Neuronal stem cell (in vitro differentiated cells): Measurements from ENCODE around the gene GPER1.

Source experiments
- DNase-seq: peaks from one replicate; pipeline ENCODE4 v3.0.0-alpha.2; 2013; ENCODE audit warnings: low spot score
- H2AFZ ChIP-seq: one replicate; pipeline ENCODE4 v1.6.1; 2013; ENCODE audit warnings: mild to moderate bottlenecking, low read length, inconsistent platforms
- H2AK5ac ChIP-seq: 2 replicates; pipeline ENCODE4 v1.6.1; 2013; ENCODE audit warnings: low read depth, mild to moderate bottlenecking, inconsistent platforms, low read length, moderate library complexity, mixed read lengths
- H2BK120ac ChIP-seq: 2 replicates; pipeline ENCODE4 v1.6.1; 2013; ENCODE audit warnings: low read depth, mild to moderate bottlenecking, inconsistent platforms, low read length, moderate library complexity, mixed read lengths
- H2BK12ac ChIP-seq: one replicate; pipeline ENCODE4 v1.6.1; 2013; ENCODE audit warnings: low read length, inconsistent platforms
- H2BK15ac ChIP-seq: 2 replicates; pipeline ENCODE4 v1.6.1; 2013; ENCODE audit warnings: mild to moderate bottlenecking, low read length, inconsistent platforms, mixed read lengths
- H2BK5ac ChIP-seq: one replicate; pipeline ENCODE4 v1.6.1; 2013; ENCODE audit warnings: inconsistent platforms, mild to moderate bottlenecking, low read length, moderate library complexity
- H3K14ac ChIP-seq: one replicate; pipeline ENCODE4 v1.6.1; 2013; ENCODE audit warnings: low read length, inconsistent platforms
- H3K18ac ChIP-seq: 2 replicates; pipeline ENCODE4 v1.6.1; 2013; ENCODE audit warnings: low read length, inconsistent platforms
- H3K23ac ChIP-seq: 2 replicates; pipeline ENCODE4 v1.6.1; 2013; ENCODE audit warnings: low read depth, mild to moderate bottlenecking, mixed read lengths, low read length, inconsistent platforms; ENCODE audit not compliant: poor library complexity
- H3K27ac ChIP-seq: replicated peaks from 3 replicates; pipeline ENCODE4 v1.5.1; 2013; ENCODE audit warnings: low read length, inconsistent platforms
- H3K27me3 ChIP-seq, 3 experiments: 2 replicates each; pipeline ENCODE4 v1.6.1; 2013; ENCODE audit warnings: low read length in 3 of 3, mild to moderate bottlenecking in 2 of 3, inconsistent platforms in 1 of 3, low read depth in 1 of 3, mixed read lengths in 1 of 3, moderate library complexity in 1 of 3; ENCODE audit not compliant: control insufficient read depth in 3 of 3, insufficient read depth in 3 of 3
- H3K36me3 ChIP-seq, 2 donors: replicated peaks in 1 of 2; 2 replicates each; pipeline ENCODE4 v1.6.1; 2013; ENCODE audit warnings: low read length in 2 of 2; ENCODE audit not compliant: control insufficient read depth in 2 of 2, insufficient read depth in 2 of 2
- H3K4ac ChIP-seq: 2 replicates; pipeline ENCODE4 v1.6.1; 2013; ENCODE audit warnings: inconsistent platforms, mild to moderate bottlenecking, low read length, moderate library complexity
- H3K4me1 ChIP-seq, 2 donors: 1 replicate in 1 of 2; 2 replicates in 1 of 2; pipeline ENCODE4 v1.6.1; 2013; ENCODE audit warnings: low read length in 2 of 2, low read depth in 1 of 2; ENCODE audit not compliant: control insufficient read depth in 2 of 2, insufficient read depth in 1 of 2
- H3K4me2 ChIP-seq: one replicate; pipeline ENCODE4 v1.6.1; 2013; ENCODE audit warnings: mild to moderate bottlenecking, low read length, inconsistent platforms; ENCODE audit not compliant: insufficient read depth, poor library complexity, severe bottlenecking
- H3K4me3 ChIP-seq, 2 donors: 2 replicates each; pipeline ENCODE4 v1.5.1; 2013; ENCODE audit warnings: low read length in 2 of 2, mild to moderate bottlenecking in 2 of 2, inconsistent platforms in 1 of 2, moderate library complexity in 1 of 2
- H3K79me1 ChIP-seq: one replicate; pipeline ENCODE4 v1.6.1; 2013; ENCODE audit warnings: low read depth, mild to moderate bottlenecking, inconsistent platforms, low read length, moderate library complexity
- H3K9ac ChIP-seq: one replicate; pipeline ENCODE4 v1.6.1; 2013; ENCODE audit warnings: mild to moderate bottlenecking, low read depth, low read length, inconsistent platforms; ENCODE audit not compliant: poor library complexity
- H3K9me3 ChIP-seq, 2 donors: replicated peaks in 1 of 2; 2 replicates each; pipeline versions ENCODE3 to v1.6.1; 2013; ENCODE audit warnings: low read length in 2 of 2, mild to moderate bottlenecking in 2 of 2, inconsistent platforms in 1 of 2, low read depth in 1 of 2, mixed read lengths in 1 of 2, moderate library complexity in 1 of 2; ENCODE audit not compliant: control insufficient read depth in 2 of 2, insufficient read depth in 1 of 2
- H4K8ac ChIP-seq: one replicate; pipeline ENCODE4 v1.6.1; 2013; ENCODE audit warnings: low read depth, mild to moderate bottlenecking, inconsistent platforms, low read length, moderate library complexity
- H4K91ac ChIP-seq: one replicate; pipeline ENCODE4 v1.6.1; 2013; ENCODE audit warnings: low read length, low read depth, mild to moderate bottlenecking, inconsistent platforms; ENCODE audit not compliant: poor library complexity
- WGBS, 2 donors: extraction: QIAGEN DNeasy Blood & Tissue Kit; methylation state at CpG; one replicate each; pipeline ENCODE4 v1.1.7; 2013; ENCODE audit warnings: missing lambda C conversion rate in 2 of 2, mixed read lengths in 1 of 2; ENCODE audit not compliant: insufficient read length in 2 of 2, insufficient replicate concordance in 1 of 2; ENCODE audit errors: extremely low coverage in 2 of 2; 5-methylcytosine and 5-hydroxymethylcytosine counted together

The GPER1 gene

DNA sequence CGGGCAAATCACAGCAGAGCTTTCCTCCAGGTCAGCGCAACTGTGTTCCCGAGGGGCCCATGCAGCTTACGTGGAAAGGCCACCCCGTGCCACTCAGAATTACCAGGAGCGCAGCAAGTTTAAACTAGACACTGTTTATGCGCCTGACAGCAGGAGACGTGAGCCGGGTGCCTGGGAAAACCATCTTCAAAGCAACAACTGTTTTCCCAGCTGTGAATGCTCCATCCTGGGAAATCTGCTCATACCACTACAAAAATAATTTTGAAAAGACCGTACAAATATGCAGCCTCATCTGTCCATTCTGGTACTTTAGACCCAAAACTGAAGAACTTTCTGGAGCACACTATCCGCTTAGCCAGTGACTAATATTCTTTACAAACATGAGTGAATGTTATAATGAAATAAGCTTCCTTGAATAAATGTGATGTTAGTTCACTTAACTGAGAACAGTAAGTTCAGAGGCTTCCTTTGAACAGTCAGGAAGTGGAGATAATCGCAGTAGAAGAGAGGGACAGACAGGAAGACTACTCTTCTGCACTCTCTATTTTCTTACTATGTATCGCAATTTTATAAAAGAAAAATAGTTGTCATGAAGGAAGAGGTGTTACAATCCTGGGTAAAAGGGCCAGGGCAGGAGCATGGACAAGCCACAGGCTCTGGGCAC is 16.7 kb downstream of the GPER1 start:
- no peak overlapping the region for H3K14ac ChIP-seq
- H3K4me3 ChIP-seq = no peak overlapping the region
- peak overlapping the region; percentile 57 for H3K18ac ChIP-seq
- no peak overlapping the region for H2BK15ac ChIP-seq
- no peak overlapping the region for H3K4ac ChIP-seq
- no peak overlapping the region for H2BK12ac ChIP-seq
- no peak overlapping the region for H2AFZ ChIP-seq
- no CpG with 5 or more reads among the region's 13 CpGs for WGBS, 2 donors
- H2AK5ac ChIP-seq = no peak overlapping the region
- no peak overlapping the region for H4K91ac ChIP-seq
- peaks cover 11 to 17% of the 10 kb centered on the region in 2 donors for H3K4me1 ChIP-seq
- peaks cover under 1 to 3% of the 10 kb centered on the region in 2 donors for H3K36me3 ChIP-seq
- peak overlapping the region; percentile 39 for H2BK5ac ChIP-seq
- H4K8ac ChIP-seq = no peak overlapping the region
- H3K4me2 ChIP-seq = no peak overlapping the region
- H3K79me1 ChIP-seq = peaks cover 27% of the 10 kb centered on the region
- no peak overlapping the region for H3K23ac ChIP-seq
- no peak overlapping the region for H3K9ac ChIP-seq
- H3K9me3 ChIP-seq = no peaks in the 10 kb centered on the region
- H3K27me3 ChIP-seq = no peaks in the 10 kb centered on the region
- no peak overlapping the region for H3K27ac ChIP-seq
- H2BK120ac ChIP-seq = peak overlapping the region; percentile 61
- DNase-seq = no peak

DNA sequence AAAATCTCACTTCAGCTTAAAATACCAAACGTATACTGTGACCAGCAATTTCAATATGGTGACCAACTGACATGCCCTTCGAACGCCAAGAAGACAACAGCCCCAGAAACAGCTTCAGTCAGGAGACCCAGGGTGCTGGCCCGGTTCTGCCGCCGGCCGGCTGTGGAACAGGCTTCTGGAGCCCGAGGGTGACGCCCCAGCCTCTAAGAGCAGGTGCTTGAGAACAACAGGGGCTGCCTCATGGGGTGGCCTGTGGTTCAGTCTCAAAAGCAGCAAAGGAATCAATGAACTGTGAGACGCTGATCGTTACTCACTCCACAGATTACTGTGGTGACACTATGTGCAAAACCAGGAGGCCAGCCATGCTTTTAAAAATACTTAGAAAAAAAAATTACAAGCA is 17.3 kb downstream of the GPER1 start:
- WGBS, 2 donors = no CpG with 5 or more reads among the region's 11 CpGs
- H3K9ac ChIP-seq = no peak overlapping the region
- no peak overlapping the region for H2BK120ac ChIP-seq

DNA sequence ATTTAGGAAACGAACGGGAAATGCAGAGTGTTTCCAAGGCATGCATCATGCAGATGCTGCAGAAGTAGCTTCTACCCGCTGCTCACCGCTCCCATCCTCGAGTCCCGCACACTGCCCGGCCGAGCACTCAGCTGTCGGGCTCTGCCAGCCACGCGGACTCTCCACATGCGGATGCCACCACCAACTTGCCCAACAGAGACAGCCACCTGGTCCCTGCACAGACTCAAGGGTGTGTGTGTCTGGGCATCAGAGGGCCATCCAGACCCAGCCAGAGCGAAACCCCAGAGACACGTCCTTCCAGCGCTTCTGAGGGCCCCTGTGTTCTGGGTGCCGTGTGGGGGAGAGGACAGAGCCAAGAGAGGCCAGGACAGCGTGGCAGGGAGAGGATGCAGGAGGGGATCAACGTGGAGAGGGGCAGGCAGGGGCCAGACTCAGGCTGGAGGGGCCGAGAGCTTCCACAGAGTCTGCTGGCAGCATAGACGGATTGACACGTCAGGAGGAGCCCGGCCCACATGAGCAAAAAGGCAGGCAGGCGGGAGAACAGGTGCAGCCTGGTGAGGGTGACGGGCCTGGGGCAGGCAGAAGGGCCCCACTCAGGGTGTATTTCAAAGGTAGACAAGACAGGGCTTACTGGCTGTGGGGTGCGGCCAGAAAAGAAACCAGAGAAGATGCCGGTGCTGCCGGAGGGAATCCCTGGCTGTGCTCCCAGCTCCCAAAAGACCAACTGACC is 18.3 kb downstream of the GPER1 start:
- Histone ChIP-seq H3K18ac (peak overlapping the region; percentile 39), H3K23ac (no peak overlapping the region), H2BK15ac (no peak overlapping the region), H2BK5ac (no peak overlapping the region), H2AFZ (no peak overlapping the region), H4K91ac (no peak overlapping the region), H3K9ac (no peak overlapping the region), H3K36me3 (peaks cover 0 to 2% of the 10 kb centered on the region in 2 donors), H2BK120ac (no peak overlapping the region), H3K9me3 (no peaks in the 10 kb centered on the region), H3K4me3 (no peak overlapping the region), H2AK5ac (no peak overlapping the region), H3K27ac (no peak overlapping the region), H3K4me2 (no peak overlapping the region), H3K4ac (no peak overlapping the region), H4K8ac (no peak overlapping the region), H3K4me1 (peaks cover 3 to 7% of the 10 kb centered on the region in 2 donors), H3K27me3 (no peaks in the 10 kb centered on the region), H2BK12ac (no peak overlapping the region), H3K79me1 (peaks cover 28% of the 10 kb centered on the region), H3K14ac (peak overlapping the region; percentile 57)
- WGBS, 2 donors = no CpG with 5 or more reads among the region's 27 CpGs
- DNase-seq = no peak

More for the DNA sequence above, 17.3 kb downstream of the GPER1 start:
- no peaks in the 10 kb centered on the region for H3K9me3 ChIP-seq
- H4K91ac ChIP-seq = no peak overlapping the region
- H3K23ac ChIP-seq = no peak overlapping the region
- H2BK15ac ChIP-seq = no peak overlapping the region
- no peak overlapping the region for H2AFZ ChIP-seq
- H4K8ac ChIP-seq = no peak overlapping the region
- no peak overlapping the region for H3K4me3 ChIP-seq
- peaks cover 0 to 2% of the 10 kb centered on the region in 2 donors for H3K36me3 ChIP-seq
- H3K79me1 ChIP-seq = peaks cover 27% of the 10 kb centered on the region
- DNase-seq = no peak
- no peak overlapping the region for H3K18ac ChIP-seq
- H2AK5ac ChIP-seq = no peak overlapping the region
- H2BK12ac ChIP-seq = no peak overlapping the region
- H3K14ac ChIP-seq = no peak overlapping the region
- H3K27ac ChIP-seq = no peak overlapping the region
- peaks cover 10 to 16% of the 10 kb centered on the region in 2 donors for H3K4me1 ChIP-seq
- H2BK5ac ChIP-seq = no peak overlapping the region
- H3K4me2 ChIP-seq = no peak overlapping the region
- no peak overlapping the region for H3K4ac ChIP-seq
- no peaks in the 10 kb centered on the region for H3K27me3 ChIP-seq

DNA sequence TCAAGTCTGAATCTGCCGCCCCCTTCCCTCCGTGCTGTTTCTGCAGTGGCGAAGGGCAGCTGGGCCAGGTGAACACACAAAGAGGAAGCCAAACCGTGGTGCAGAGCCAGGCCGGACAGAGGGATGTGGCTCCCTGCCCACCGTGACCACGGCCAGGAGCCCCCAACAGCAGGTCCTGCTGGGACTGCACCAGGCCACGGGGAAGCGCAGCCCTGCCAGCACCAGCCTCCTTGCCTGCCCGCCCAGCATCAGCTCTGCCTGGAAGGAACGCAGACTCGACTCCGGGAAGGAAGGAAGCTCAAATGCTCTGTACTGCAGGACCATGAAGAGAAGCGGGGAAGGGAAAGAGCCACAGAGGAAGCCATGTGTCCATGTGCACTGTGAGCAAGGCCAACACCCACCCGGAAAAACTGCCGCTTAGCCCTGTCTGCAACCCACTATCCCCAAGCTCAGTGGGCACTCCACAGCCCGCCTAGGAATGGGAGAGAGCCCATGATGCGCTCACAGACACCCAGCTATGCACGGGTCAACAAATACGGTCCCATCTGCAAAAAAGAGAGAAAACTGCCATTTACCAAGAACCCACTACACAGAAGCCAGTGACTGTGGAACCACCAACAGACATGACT is 19.0 kb downstream of the GPER1 start:
- Histone ChIP-seq H2BK5ac (no peak overlapping the region), H3K27me3 (no peaks in the 10 kb centered on the region), H3K4me2 (no peak overlapping the region)

More for the DNA sequence above, 19.0 kb downstream of the GPER1 start:
- no peak overlapping the region for H2AFZ ChIP-seq
- no peak overlapping the region for H3K23ac ChIP-seq
- H2BK12ac ChIP-seq = no peak overlapping the region
- peaks cover 30% of the 10 kb centered on the region for H3K79me1 ChIP-seq
- H3K27ac ChIP-seq = no peak overlapping the region
- H3K4me3 ChIP-seq = no peak overlapping the region
- H2BK15ac ChIP-seq = no peak overlapping the region
- WGBS, 2 donors = no CpG with 5 or more reads among the region's 20 CpGs
- H3K14ac ChIP-seq = no peak overlapping the region
- peak overlapping the region; percentile 76 for H3K4ac ChIP-seq
- no peak overlapping the region for H4K8ac ChIP-seq
- no peak overlapping the region for H4K91ac ChIP-seq
- H3K18ac ChIP-seq = peak overlapping the region; percentile 48
- no peaks in the 10 kb centered on the region for H3K9me3 ChIP-seq
- no peak for DNase-seq
- peaks cover 0 to 2% of the 10 kb centered on the region in 2 donors for H3K36me3 ChIP-seq
- peaks cover under 1 to 1% of the 10 kb centered on the region in 2 donors for H3K4me1 ChIP-seq
- no peak overlapping the region for H2AK5ac ChIP-seq
- no peak overlapping the region for H3K9ac ChIP-seq
- no peak overlapping the region for H2BK120ac ChIP-seq
